GM21367 (cell line): ENCODE results near the gene SDHAF4.
"Not testable (repeated sequence)": the region's sequence is repeated elsewhere in the genome, so short reads cannot be mapped to it uniquely, and the experiment has no call there.

Experiments used
- ATAC-seq: cut with Tn5 transposase; IDR thresholded peaks from one replicate; pipeline ENCODE4 v1.9.1; 2021; ENCODE audit not compliant: unreplicated experiment

SDHAF4 gene

GRCh38 chr6:70592391-70593117 lies 25.8 kb downstream of the SDHAF4 start:
- ATAC-seq, result no peak

- no peak for ATAC-seq
Measured at GRCh38 chr6:70593118-70593486, 26.4 kb downstream of the SDHAF4 start.

GRCh38 chr6:70599187-70599586 lies 32.5 kb downstream of the SDHAF4 start:
- no peak for ATAC-seq

DNA sequence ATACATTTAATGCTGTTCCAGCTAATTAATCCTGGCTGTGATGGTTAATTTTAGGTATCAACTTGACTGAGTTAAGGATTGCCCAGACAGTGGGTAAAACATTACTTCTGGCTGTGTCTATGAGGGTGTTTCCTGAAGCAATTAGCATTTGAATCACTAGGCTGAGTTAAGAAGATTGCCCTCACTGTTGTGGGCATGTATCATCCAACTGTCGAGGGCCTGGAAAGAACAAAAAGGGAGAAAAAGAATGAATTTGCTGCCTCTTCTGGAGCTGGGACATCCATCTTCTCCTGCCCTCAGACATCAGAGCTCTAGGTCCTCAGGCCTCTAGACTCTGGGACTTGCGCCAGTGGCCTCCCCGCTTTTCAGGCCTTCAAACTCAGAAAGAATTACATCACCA lies 34.3 kb downstream of the SDHAF4 start:
- no peak for ATAC-seq

DNA sequence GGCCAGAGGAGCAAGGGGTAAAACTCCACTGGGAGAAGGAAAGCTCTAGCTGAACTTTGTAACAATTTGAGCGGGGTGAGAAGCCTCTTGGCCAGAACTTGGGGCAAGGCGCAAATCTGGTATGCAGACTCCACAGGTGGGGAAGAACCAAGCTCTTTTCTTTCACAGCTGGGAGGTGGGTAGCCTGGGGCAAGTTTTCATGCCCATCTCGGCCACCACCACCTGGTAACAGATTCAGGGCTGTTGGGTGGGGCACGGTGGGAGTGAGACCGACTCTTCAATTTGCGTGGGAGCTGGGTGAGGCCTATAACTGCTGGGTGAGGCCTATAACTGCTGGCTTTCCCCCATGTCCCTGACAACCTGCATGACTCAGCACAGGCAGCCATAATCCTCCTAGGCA lies 37.5 kb downstream of the SDHAF4 start:
- no peak for ATAC-seq

- not testable (repeated sequence) for ATAC-seq
Measured at GRCh38 chr6:70607371-70607770, 40.6 kb downstream of the SDHAF4 start.

DNA sequence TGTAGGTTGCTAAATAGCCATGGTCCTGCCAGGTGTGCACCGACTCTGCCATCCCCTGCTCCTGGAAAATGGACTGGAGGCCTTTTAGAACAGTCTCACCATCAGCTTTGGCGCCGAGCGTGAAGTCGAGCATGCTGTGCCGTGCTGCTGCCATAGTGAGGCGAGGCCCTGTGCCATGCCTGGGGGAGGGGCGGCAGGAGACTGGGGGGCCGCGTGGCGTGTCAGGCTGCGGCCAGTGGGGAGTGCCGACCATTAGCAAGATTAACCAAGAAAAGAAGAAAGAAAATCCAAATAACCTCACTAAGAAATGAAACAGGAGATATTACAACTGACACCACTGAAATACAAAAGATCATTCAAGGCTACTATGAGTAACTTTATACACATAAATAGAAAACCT lies 42.5 kb downstream of the SDHAF4 start:
- ATAC-seq, result not testable (repeated sequence)

DNA sequence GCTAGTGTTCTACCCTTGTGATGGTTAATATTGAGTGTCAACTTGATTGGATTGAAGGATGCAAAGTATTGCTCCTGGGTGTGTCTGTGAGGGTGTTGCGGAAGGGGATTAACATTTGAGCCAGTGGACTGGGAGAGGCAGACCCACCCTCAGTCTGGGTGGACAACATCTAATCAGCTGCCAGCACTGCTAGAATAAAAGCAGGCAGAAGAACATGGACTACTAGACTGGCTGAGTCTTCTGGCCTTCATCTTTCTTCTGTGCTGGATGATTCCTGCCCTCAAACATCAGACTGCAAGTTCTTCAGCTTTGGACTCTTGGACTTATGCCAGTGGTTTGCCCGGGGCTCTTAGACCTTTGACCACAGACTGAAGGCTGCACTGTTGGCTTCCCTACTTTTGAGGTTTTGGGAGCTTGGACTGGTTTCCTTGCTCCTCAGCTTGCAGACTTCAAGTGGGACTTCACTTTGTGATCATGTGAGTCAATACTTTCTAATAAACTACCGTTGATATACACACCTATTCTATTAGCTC lies 50.1 kb downstream of the SDHAF4 start:
- no peak for ATAC-seq

GRCh38 chr6:70620746-70621145 lies 54.0 kb downstream of the SDHAF4 start:
- no peak for ATAC-seq

DNA sequence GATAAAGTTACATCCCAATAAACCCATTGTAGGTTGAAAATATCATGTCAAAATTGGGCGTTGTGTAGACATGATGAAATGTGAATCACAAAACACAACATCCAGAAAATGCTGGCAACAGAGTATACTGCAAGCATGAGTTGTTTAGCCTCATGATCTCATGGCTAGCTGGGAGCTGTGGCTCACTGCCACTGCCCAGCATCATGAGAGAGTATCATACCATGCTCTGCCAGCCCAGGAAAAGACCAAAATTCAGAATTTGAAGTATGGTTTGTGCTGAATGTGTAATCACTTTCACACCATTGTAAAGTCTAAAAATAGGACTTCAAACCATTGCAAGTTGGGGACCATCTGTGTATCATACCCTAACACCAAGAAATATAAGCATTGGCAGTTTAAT lies 55.7 kb downstream of the SDHAF4 start:
- no peak for ATAC-seq

DNA sequence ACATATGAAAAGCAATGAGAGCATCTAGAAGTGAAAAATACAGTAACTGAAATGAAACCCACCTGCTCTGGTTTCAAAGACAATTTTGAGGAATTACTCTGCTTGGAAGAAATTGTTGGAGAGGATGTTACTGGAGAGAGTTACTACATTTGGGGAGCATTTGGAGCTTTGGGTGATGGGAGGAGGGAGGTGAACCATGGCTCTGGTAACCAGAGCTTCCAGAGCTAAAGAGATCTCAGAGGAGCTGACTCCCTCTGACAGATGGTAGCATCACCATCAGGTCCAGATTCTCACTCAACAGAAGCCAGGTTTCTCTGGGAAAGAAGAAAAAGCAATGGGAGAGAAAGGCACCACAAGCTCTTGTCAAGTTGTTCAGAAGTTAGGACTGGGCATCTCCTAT lies 58.7 kb downstream of the SDHAF4 start:
- ATAC-seq, result no peak

DNA sequence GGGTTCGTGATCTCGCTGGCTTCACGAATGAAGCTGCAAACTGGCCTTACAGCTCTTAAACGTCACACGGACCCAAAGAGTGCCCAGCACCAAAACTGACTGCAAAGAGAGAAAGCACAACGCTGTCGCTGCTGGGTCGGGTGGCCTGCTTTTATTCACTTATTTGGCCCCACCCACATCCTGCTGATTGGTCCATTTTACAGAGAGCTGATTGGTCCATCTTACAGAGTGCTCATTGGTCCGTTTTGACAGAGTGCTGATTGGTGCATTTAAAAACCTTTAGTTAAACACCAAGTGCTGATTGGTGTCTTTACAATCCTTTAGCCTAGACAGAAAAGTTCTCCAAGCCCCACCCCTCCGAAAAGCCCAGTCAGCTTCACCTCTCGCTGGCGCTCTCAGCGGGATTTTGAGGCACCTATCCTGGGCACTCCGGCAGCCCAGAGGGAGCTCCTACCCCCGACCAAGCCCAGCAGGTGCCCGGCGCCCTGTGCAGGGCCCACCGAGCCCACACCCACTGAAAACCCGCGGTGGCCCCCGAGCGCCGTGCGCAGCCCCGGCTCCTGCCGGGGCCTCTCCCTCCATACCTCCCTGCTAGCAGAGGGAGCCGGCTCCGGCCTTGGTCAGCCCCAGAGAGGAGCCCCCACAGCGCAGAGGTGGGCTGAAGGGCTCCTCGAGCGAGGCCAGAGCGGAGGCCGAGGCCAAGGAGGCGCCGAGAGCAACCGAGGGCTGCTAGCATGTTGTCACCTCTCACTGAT lies 60.9 kb downstream of the SDHAF4 start:
- no peak for ATAC-seq

GRCh38 chr6:70629929-70630328 lies 63.2 kb downstream of the SDHAF4 start:
- ATAC-seq, result no peak

- ATAC-seq, result no peak
Measured at GRCh38 chr6:70633870-70634269, 67.1 kb downstream of the SDHAF4 start.

DNA sequence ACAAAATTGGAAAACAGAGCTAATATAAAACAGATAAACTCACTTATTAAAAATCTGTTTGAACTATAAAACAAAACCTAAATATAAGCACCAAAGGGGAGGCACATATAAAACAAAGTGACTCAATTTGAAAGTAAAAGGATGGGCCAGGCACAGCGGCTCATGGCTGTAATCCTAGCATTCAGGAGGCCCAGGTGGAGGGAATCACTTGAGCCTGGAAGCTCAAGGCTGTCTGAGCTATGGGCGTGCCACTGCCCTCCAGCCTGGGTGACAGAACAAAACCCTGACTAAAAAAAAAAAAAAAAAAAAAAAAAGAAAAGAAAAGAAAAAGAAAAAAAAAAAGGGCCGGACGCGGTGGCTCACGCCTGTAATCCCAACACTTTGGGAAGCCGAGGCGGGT lies 69.9 kb downstream of the SDHAF4 start:
- ATAC-seq, result no peak

DNA sequence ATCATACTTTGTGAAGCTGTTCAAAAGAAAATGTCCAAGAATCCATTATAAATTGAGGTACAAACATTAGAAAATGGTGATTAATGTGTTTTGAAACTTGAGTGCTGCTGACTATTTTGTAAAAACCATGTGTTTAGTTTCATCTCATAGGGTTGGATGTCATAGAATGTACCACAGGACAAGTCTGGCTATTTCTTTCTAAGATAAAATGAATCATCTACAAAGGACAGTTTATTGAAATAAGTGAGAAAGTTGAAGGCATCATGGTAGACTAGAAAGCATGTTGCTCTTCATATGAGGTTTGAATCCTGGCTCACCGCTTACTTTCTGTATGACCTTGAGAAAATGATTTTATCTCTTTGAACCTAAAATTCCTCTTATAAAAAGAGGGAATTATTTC lies 71.7 kb downstream of the SDHAF4 start:
- ATAC-seq, result no peak
